ENCODE data around the gene ANGPTL2.

ANGPTL2 gene

DNA sequence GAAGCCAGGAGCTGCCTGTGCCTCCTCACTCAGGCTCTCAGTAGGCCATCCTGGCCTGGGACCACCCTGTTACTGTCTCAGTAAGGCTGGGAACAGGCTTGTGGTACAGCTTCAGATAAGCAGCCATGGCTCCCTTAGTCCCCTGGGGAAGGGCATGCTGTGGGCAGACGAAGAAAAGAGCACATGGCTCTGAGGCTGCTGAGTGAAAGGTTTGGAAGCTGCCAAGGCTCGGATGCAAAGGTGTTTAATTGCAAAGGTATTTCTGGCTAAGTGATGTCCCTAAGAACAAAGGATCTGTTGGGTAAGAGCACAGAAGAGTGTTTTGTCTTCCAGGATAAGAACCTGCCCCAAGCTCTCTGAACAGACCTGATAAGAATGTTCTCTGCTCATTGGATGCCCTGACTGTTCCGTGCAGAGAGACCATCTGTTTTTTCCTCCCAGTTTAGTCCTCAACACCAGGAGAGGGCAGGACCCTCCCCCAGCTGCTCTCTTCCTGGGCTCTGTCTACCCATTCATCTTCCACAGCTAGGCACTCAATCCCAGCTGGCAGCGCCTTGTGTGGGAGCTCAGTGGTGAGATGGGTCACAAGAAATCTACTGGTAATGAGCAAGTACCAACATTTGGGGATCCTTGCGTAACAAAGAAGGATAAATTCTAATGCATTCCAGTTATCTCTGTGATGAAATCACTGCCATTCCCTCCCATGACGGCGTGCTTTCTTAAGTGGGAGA is 17.7 kb downstream of the ANGPTL2 start:
- Mint-ChIP-seq H3K36me3 (peaks cover 20% of the 10 kb centered on the region), H3K4me1 (no peaks in the 10 kb centered on the region), H3K27me3 (no peaks in the 10 kb centered on the region), H3K9me3 (no peaks in the 10 kb centered on the region), H3K27ac (no peak overlapping the region), H3K4me3 (no peak overlapping the region)
- no peak for ATAC-seq

- H3K27me3 Mint-ChIP-seq = no peaks in the 10 kb centered on the region
- peaks cover 12% of the 10 kb centered on the region for H3K36me3 Mint-ChIP-seq
- ATAC-seq = no peak
- no peak overlapping the region for H3K4me3 Mint-ChIP-seq
- H3K9me3 Mint-ChIP-seq = no peaks in the 10 kb centered on the region
- H3K27ac Mint-ChIP-seq = no peak overlapping the region
- H3K4me1 Mint-ChIP-seq = peaks cover 6% of the 10 kb centered on the region
These were observed 19.6 kb downstream of the ANGPTL2 start for GRCh38 chr9:127102788-127103187.

DNA sequence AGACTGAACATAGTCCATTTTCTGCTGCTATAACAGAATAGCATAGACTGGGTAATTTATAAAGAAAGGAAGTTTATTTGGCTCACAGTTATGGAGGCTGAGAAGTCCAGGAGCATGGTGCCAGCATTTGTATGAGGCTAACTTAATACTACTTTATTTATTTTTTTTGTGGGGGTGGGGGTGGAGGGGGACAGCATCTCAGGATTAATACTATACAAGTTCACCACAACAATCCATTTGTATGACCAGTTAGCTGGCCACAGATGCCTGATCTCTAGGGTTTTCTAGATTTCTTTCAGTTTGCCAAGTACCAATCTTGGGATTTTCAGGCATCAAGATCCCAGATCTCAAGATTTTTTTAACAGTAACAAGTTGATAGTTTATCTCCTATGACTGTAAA is 20.3 kb downstream of the ANGPTL2 start:
- peaks cover 6% of the 10 kb centered on the region for H3K4me1 Mint-ChIP-seq

GRCh38 chr9:127099664-127100063 is 22.8 kb downstream of the ANGPTL2 start:
- no peaks in the 10 kb centered on the region for H3K9me3 Mint-ChIP-seq
- H3K27me3 Mint-ChIP-seq = no peaks in the 10 kb centered on the region
- H3K27ac Mint-ChIP-seq = no peak overlapping the region
- H3K4me3 Mint-ChIP-seq = no peak overlapping the region
- no peak for ATAC-seq
- peaks cover 6% of the 10 kb centered on the region for H3K4me1 Mint-ChIP-seq
- peaks cover 15% of the 10 kb centered on the region for H3K36me3 Mint-ChIP-seq

More for the DNA sequence above, 20.3 kb downstream of the ANGPTL2 start:
- Mint-ChIP-seq H3K4me3 (no peak overlapping the region), H3K9me3 (no peaks in the 10 kb centered on the region), H3K27ac (no peak overlapping the region), H3K36me3 (peaks cover 12% of the 10 kb centered on the region), H3K27me3 (no peaks in the 10 kb centered on the region)
- no peak for ATAC-seq

DNA sequence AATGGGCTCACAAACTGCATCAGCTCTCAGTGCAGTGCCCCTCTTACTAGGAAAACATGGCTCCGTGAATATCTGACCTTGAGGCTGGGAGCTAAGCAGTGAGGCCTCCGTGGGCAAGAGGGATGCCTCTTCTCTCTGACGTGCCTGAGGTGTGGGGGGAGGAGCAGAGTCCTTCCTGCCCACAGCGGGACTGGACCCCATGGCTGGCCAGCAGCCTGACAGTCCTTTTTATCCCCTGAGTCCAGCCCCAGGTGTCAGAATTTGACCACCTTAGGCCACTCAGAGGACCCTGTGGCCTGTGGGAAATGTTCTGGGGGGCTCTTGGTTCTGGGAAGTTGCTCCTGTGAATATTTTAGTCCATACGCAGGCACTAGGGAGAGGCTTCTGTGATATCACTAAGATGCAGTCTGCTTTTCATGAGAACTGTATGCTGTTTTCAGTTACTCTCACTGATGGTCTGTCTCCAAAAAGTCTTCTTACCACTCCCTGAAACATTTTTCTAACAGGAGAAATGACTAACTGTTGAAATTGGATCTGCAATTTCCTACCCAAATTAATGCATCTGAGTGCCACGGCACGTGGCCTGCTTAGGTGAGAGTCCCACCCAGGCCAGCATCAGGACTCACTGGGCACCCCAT is 23.4 kb downstream of the ANGPTL2 start:
- Mint-ChIP-seq H3K27ac (no peak overlapping the region), H3K36me3 (peaks cover 10% of the 10 kb centered on the region), H3K9me3 (no peaks in the 10 kb centered on the region), H3K4me1 (peaks cover 6% of the 10 kb centered on the region), H3K4me3 (no peak overlapping the region), H3K27me3 (no peaks in the 10 kb centered on the region)
- ATAC-seq = no peak

DNA sequence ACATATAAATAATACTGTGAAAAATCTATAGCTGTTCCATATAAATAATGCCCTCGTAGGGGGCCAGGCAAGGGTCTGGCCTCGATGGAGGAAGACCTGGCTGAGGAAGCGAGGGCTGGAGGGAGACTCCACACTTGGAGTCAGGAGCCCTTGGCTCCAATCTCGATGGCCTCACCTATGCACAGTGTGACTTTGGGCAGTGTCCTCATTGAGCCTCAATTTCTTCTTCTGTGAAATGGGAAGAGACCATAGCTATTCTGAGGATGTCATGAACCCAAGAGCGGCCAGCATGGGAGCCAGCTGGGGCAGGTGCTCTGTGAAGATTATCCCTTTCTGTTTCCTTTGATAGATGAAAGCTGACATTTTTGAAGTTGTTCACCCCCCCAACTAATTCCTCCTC is 24.8 kb downstream of the ANGPTL2 start:
- no peaks in the 10 kb centered on the region for H3K9me3 Mint-ChIP-seq
- H3K4me3 Mint-ChIP-seq = no peak overlapping the region
- H3K36me3 Mint-ChIP-seq = peaks cover 11% of the 10 kb centered on the region
- no peak for ATAC-seq
- no peaks in the 10 kb centered on the region for H3K27me3 Mint-ChIP-seq
- no peak overlapping the region for H3K27ac Mint-ChIP-seq
- H3K4me1 Mint-ChIP-seq = peaks cover 6% of the 10 kb centered on the region

DNA sequence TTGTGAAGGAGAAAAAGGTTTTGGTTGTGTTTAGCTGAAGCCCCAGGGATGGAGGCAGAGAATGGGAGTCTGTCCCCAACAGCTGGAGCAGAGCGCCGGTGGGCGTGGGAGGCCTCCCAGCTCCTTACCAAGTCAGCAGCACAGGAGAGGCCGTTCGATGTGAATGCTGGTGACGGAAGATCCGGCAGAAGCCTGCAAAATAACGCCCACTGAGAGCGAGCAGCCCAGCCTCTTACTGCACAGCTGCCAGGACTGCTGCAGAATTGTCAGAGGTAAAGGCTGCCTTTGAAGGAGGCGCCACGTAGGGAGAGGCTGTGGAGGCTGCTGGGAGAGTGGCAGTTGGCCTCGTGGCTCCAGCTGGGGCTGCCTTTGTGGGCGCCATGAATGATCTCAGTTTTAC is 26.2 kb downstream of the ANGPTL2 start:
- H3K36me3 Mint-ChIP-seq = peaks cover 11% of the 10 kb centered on the region
- peaks cover 6% of the 10 kb centered on the region for H3K4me1 Mint-ChIP-seq
- H3K27ac Mint-ChIP-seq = no peak overlapping the region
- H3K4me3 Mint-ChIP-seq = no peak overlapping the region
- no peaks in the 10 kb centered on the region for H3K9me3 Mint-ChIP-seq
- no peaks in the 10 kb centered on the region for H3K27me3 Mint-ChIP-seq
- no peak for ATAC-seq

- Mint-ChIP-seq H3K9me3 (no peaks in the 10 kb centered on the region), H3K36me3 (peaks cover 11% of the 10 kb centered on the region), H3K27ac (no peak overlapping the region), H3K27me3 (no peaks in the 10 kb centered on the region), H3K4me3 (no peak overlapping the region), H3K4me1 (peaks cover 6% of the 10 kb centered on the region)
- no peak for ATAC-seq
These were observed 27.0 kb downstream of the ANGPTL2 start for GRCh38 chr9:127095411-127095810.

- peaks cover 5% of the 10 kb centered on the region for H3K4me1 Mint-ChIP-seq
- no peak overlapping the region for H3K4me3 Mint-ChIP-seq
- ATAC-seq = no peak
- H3K27me3 Mint-ChIP-seq = no peaks in the 10 kb centered on the region
- peaks cover 14% of the 10 kb centered on the region for H3K36me3 Mint-ChIP-seq
- H3K27ac Mint-ChIP-seq = no peak overlapping the region
- no peaks in the 10 kb centered on the region for H3K9me3 Mint-ChIP-seq
These were observed 29.0 kb downstream of the ANGPTL2 start for GRCh38 chr9:127093319-127094020.

- no peaks in the 10 kb centered on the region for H3K27me3 Mint-ChIP-seq
- H3K36me3 Mint-ChIP-seq = peaks cover 22% of the 10 kb centered on the region
- H3K4me3 Mint-ChIP-seq = no peak overlapping the region
- no peak for ATAC-seq
- no peak overlapping the region for H3K27ac Mint-ChIP-seq
- H3K4me1 Mint-ChIP-seq = no peaks in the 10 kb centered on the region
- H3K9me3 Mint-ChIP-seq = no peaks in the 10 kb centered on the region
These were observed 30.3 kb downstream of the ANGPTL2 start for GRCh38 chr9:127092041-127092608.

DNA sequence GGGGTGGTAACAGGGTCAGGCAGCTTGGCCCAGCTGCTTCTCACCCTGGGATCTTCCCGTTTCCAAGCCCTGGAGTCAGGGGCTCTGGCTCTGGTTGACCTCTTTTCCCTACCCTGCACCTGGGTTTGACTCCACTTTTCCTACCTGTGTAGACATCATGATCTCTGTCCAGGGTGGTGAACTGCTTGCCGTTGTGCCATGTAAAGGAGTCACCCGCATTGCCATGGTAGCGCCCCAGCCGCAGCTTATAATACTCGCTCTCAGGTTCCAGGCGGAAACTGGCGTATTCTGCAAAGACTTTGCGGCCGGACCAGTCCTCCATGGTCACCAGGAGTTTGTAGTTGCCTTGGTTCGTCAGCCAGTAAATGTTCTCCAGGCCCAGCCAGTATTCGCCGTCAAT is 30.9 kb downstream of the ANGPTL2 start:
- H3K9me3 Mint-ChIP-seq = no peaks in the 10 kb centered on the region
- peaks cover 26% of the 10 kb centered on the region for H3K36me3 Mint-ChIP-seq
- no peaks in the 10 kb centered on the region for H3K4me1 Mint-ChIP-seq
- no peak overlapping the region for H3K4me3 Mint-ChIP-seq
- H3K27ac Mint-ChIP-seq = no peak overlapping the region
- ATAC-seq = no peak
- H3K27me3 Mint-ChIP-seq = no peaks in the 10 kb centered on the region

DNA sequence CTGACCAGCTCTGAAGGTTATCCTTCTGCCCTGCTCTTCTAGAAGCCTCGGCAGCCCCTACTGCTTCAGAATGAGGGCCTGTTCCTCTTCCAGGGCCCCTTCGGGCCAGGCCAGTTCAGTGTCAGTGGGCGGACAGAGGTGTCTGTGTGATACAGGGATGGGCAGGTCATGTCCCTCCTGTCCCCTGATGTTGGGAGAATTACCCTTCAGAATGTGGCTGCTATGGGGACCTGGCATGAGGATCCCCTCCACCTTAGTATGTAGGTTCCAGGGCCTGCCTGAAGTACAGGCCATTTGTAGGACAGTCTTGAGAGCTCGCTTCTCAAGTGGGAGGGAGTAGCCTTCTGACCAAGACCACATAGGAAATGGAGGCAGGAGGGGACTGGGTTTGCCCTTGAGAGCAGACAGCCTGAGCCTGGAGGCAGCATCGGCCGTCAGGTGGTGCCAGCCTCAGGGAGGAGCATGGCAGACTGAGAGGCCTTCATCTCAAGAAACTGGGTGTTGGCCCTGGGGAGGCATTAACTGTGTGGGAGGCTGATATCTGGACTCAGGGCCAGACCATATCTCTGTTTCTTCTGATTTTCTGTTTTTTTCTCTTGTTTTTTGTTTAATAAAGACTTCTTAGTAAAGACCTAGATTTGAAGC is 32.0 kb downstream of the ANGPTL2 start:
- H3K36me3 Mint-ChIP-seq = peaks cover 23% of the 10 kb centered on the region
- H3K27me3 Mint-ChIP-seq = no peaks in the 10 kb centered on the region
- H3K4me3 Mint-ChIP-seq = no peak overlapping the region
- H3K4me1 Mint-ChIP-seq = no peaks in the 10 kb centered on the region
- no peak for ATAC-seq
- H3K9me3 Mint-ChIP-seq = no peaks in the 10 kb centered on the region
- no peak overlapping the region for H3K27ac Mint-ChIP-seq

DNA sequence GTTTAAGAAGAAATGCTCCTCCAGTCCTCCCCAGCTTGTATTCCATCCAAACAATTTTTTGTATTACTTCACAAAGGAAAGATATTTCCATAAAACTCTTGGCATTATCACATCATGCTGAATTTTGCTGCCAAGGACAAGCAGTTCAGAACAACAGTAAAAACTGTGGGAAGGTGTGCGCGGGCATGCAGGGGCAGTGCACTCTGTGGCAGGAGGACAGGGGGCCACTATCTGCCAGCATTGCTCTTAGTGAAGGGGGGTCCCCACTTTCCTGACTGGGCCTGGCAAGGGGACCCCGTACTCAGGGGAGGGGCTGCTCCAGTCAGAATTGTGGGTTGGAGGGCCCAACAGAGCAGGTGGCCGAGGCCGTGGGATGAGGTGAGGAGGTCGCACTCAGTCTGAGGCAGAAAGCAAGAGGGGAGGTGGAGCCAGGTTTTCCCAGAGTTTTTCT is 32.8 kb downstream of the ANGPTL2 start:
- Mint-ChIP-seq H3K27me3 (no peaks in the 10 kb centered on the region), H3K9me3 (no peaks in the 10 kb centered on the region), H3K27ac (no peak overlapping the region), H3K36me3 (peaks cover 23% of the 10 kb centered on the region), H3K4me3 (no peak overlapping the region), H3K4me1 (no peaks in the 10 kb centered on the region)
- ATAC-seq = no peak

DNA sequence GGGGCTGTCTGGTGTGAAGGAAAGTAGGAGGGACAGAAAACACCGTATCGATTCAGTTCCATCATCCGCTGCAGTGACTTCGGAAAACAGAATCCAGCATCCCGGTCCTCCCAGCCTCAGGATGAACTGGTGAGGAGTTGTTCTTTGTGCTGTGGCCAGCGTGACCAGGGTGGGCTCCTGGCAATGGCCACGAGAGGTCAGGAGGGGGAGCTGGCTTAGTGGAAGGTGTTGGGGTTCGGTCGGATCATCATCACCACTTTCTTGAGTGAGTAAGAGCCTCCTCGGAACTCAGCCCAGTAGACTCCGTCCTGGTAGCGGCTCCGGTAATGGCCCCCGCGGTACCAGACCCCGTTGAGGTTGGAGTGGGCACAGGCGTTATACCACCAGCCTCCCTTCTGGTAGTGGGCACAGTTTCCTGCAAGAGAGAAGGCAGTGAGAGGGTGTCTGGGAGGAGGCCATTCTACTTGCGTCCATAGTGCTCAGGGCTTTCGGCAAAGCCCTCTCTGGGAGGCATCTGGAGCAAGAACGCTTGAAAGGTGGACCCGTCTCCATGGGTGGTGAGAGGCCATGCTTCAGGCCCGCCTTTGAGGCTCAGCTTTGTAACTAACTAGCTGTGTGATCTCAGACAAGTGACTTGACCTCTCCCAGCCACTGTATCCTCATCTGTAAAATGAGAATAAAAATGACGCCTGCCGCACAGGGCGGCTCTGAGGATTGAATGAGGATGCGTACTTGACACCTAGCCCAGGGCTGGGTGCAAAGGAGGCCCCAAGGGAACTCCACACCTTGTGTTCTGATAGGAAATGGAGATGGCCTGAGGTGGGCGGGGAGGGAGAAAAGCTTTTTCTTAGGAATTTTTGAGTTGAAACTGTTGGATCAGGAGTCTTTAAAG is 33.5 kb downstream of the ANGPTL2 start:
- no peaks in the 10 kb centered on the region for H3K9me3 Mint-ChIP-seq
- peaks cover 27% of the 10 kb centered on the region for H3K36me3 Mint-ChIP-seq
- no peak for ATAC-seq
- no peak overlapping the region for H3K4me3 Mint-ChIP-seq
- no peak overlapping the region for H3K27ac Mint-ChIP-seq
- H3K27me3 Mint-ChIP-seq = no peaks in the 10 kb centered on the region
- no peaks in the 10 kb centered on the region for H3K4me1 Mint-ChIP-seq

All from stimulated activated memory B cell treated with anti-CD40 and anti-IgM and Interleukin-4, amounts not matched to agents 10 μg/mL and 1 μg/mL and 100 μg/mL, for 72 hours (primary cell).